Neural cell (in vitro differentiated cells): ENCODE data around the gene COL17A1. TPM values are rescaled to one million over a fixed set of nuclear protein-coding genes. Genes with fewer than 3 reads are reported as not detected.

Experiments used
- H2AFZ ChIP-seq: fragments of 200-600, 300-800 bp; sonication (generic), shearing (Covaris generic); 2 replicates; pipeline ENCODE4 v1.6.0; 2014; ENCODE audit warnings: low read depth, mild to moderate bottlenecking, antibody characterized with exemption, low read length, moderate library complexity
- H3F3A ChIP-seq: fragments of 200-600 bp; shearing (Covaris generic); 2 replicates; pipeline ENCODE4 v1.6.1; 2016; ENCODE audit warnings: mild to moderate bottlenecking, moderate library complexity, mixed read lengths, antibody characterized with exemption, low read length; ENCODE audit not compliant: insufficient read depth, poor library complexity, severe bottlenecking
- H3K27ac ChIP-seq: fragments of 200-600, 300-800 bp; sonication (generic), shearing (Covaris generic); 2 replicates; pipeline ENCODE4 v1.5.1; 2014; ENCODE audit warnings: mild to moderate bottlenecking, low read length, moderate library complexity
- H3K27me3 ChIP-seq: fragments of 300-800, 200-600 bp; sonication (generic), shearing (Covaris generic); 2 replicates; pipeline ENCODE4 v1.6.0; 2014; ENCODE audit warnings: mild to moderate bottlenecking, low read depth, low read length, moderate library complexity; ENCODE audit not compliant: insufficient read depth
- H3K36me3 ChIP-seq: fragments of 300-800, 200-600 bp; sonication (generic), shearing (Covaris generic); 2 replicates; pipeline ENCODE4 v1.5.1; 2014; ENCODE audit warnings: mild to moderate bottlenecking, antibody characterized with exemption, low read length, moderate library complexity; ENCODE audit not compliant: insufficient read depth
- H3K4me2 ChIP-seq: fragments of 300-800, 200-600 bp; sonication (generic), shearing (Covaris generic); 2 replicates; pipeline ENCODE4 v1.6.0; 2014; ENCODE audit warnings: mild to moderate bottlenecking, low read length
- H3K4me3 ChIP-seq: fragments of 300-800, 200-600 bp; sonication (generic), shearing (Covaris generic); 2 replicates; pipeline ENCODE4 v1.5.1; 2014; ENCODE audit warnings: mild to moderate bottlenecking, low read length, moderate library complexity
- H3K79me2 ChIP-seq: fragments of 200-600 bp; shearing (Covaris generic); replicated peaks from 2 replicates; pipeline ENCODE4 v1.6.0; 2014; ENCODE audit warnings: mild to moderate bottlenecking, low read length, moderate library complexity; ENCODE audit not compliant: insufficient read depth
- H3K9ac ChIP-seq: fragments of 300-800, 200-600 bp; sonication (generic), shearing (Covaris generic); 2 replicates; pipeline ENCODE4 v1.6.1; 2016; ENCODE audit warnings: mild to moderate bottlenecking, low read length, mixed read lengths
- H3K9me2 ChIP-seq: fragments of 200-600 bp; shearing (Covaris generic); 2 replicates; pipeline ENCODE4 v1.6.1; 2016; ENCODE audit warnings: mild to moderate bottlenecking, low read length, mixed read lengths; ENCODE audit not compliant: insufficient read depth
- H3K9me3 ChIP-seq: fragments of 200-600, 300-800 bp; sonication (generic), shearing (Covaris generic); 2 replicates; pipeline ENCODE4 v1.6.1; 2016; ENCODE audit warnings: mild to moderate bottlenecking, mixed run types, low read length, moderate library complexity, mixed read lengths
- H4K20me1 ChIP-seq: fragments of 200-600 bp; shearing (Covaris generic); 2 replicates; pipeline ENCODE4 v1.6.1; 2016; ENCODE audit warnings: mild to moderate bottlenecking, mixed run types; ENCODE audit not compliant: insufficient read depth
- CTCF ChIP-seq: fragments of 450-650 bp; IDR thresholded peaks from 2 replicates; pipeline ENCODE4 v1.5.1; 2014; ENCODE audit warnings: antibody characterized with exemption, mild to moderate bottlenecking, moderate library complexity; ENCODE audit not compliant: poor library complexity, severe bottlenecking
- EP300 ChIP-seq: fragments of 450-650 bp; conservative IDR thresholded peaks from 2 replicates; pipeline ENCODE4 v1.6.1; 2014; ENCODE audit warnings: antibody characterized with exemption, mild to moderate bottlenecking, moderate library complexity; ENCODE audit not compliant: poor library complexity, severe bottlenecking
- EZH2 ChIP-seq: fragments of 200-600, 300-800 bp; shearing (Covaris generic), sonication (generic); IDR thresholded peaks from 2 replicates; pipeline ENCODE4 v1.6.1; 2014; ENCODE audit warnings: antibody characterized with exemption, low read length, borderline replicate concordance, mild to moderate bottlenecking; ENCODE audit not compliant: insufficient read depth, poor library complexity, severe bottlenecking
- MXI1 ChIP-seq: fragments of 450-650 bp; conservative IDR thresholded peaks from 2 replicates; pipeline ENCODE4 v1.6.1; 2014; ENCODE audit warnings: antibody characterized with exemption, mild to moderate bottlenecking; ENCODE audit not compliant: poor library complexity, severe bottlenecking
- POLR2AphosphoS5 ChIP-seq: IDR thresholded peaks from 2 replicates; pipeline ENCODE4 v1.6.1; 2012
- RAD21 ChIP-seq: fragments of 450-650 bp; conservative IDR thresholded peaks from 2 replicates; pipeline ENCODE4 v1.6.1; 2014; ENCODE audit warnings: antibody characterized with exemption, mild to moderate bottlenecking, moderate library complexity
- REST ChIP-seq: IDR thresholded peaks from 2 replicates; pipeline ENCODE4 v1.6.1; 2012; ENCODE audit warnings: borderline replicate concordance
- SMC3 ChIP-seq: fragments of 450-650 bp; conservative IDR thresholded peaks from 2 replicates; pipeline ENCODE4 v1.6.1; 2014; ENCODE audit warnings: antibody characterized with exemption, mild to moderate bottlenecking, moderate library complexity; ENCODE audit not compliant: poor library complexity
- TAF1 ChIP-seq: IDR thresholded peaks from 2 replicates; pipeline ENCODE4 v1.6.1; 2012; ENCODE audit warnings: low read depth
- polyA plus RNA-seq: library from polyadenylated mRNA; depleted of rRNA; stranded (reverse); fragments of >200 nt; gene quantifications from 2 replicates; pipeline ENCODE4 v1.2.3, GENCODE V29; 2014

Gene COL17A1
- polyA plus RNA-seq, 1 donor from 2014 or later, result not detected

- Histone ChIP-seq H3K9me2 (no peaks in the 10 kb centered on the region), H3K4me2 (no peak overlapping the region), H3K27ac (no peak overlapping the region), H3K79me2 (no peaks in the 10 kb centered on the region), H3K36me3 (no peaks in the 10 kb centered on the region), H3K9ac (no peak overlapping the region), H3K4me3 (no peak overlapping the region), H3F3A (no peaks in the 10 kb centered on the region), H3K27me3 (no peaks in the 10 kb centered on the region), H2AFZ (no peak overlapping the region), H3K9me3 (no peaks in the 10 kb centered on the region), H4K20me1 (no peaks in the 10 kb centered on the region)
- no peak for TF ChIP-seq SMC3
- no peak for TF ChIP-seq REST
- TF ChIP-seq POLR2AphosphoS5, result no peak
- TF ChIP-seq RAD21, result no peak
- no peak for TF ChIP-seq TAF1
- TF ChIP-seq EP300, result no peak
- no peak for TF ChIP-seq CTCF
- TF ChIP-seq EZH2, result no peak
- TF ChIP-seq MXI1, result no peak
These were observed 53.4 kb downstream of the COL17A1 start for GRCh38 chr10:104032144-104032775.

- Histone ChIP-seq H2AFZ (no peak overlapping the region), H3K9ac (no peak overlapping the region), H3K79me2 (no peaks in the 10 kb centered on the region), H3K27ac (no peak overlapping the region), H4K20me1 (no peaks in the 10 kb centered on the region), H3K9me3 (no peaks in the 10 kb centered on the region), H3K36me3 (no peaks in the 10 kb centered on the region), H3K4me2 (no peak overlapping the region), H3K9me2 (no peaks in the 10 kb centered on the region), H3K27me3 (no peaks in the 10 kb centered on the region), H3F3A (no peaks in the 10 kb centered on the region), H3K4me3 (no peak overlapping the region)
- no peak for TF ChIP-seq TAF1
These were observed 54.0 kb downstream of the COL17A1 start for GRCh38 chr10:104031631-104032030.

- Histone ChIP-seq H3K9ac (no peak overlapping the region), H3K79me2 (no peaks in the 10 kb centered on the region), H3K9me2 (no peaks in the 10 kb centered on the region), H3K27me3 (no peaks in the 10 kb centered on the region), H4K20me1 (no peaks in the 10 kb centered on the region), H3K27ac (no peak overlapping the region), H2AFZ (no peak overlapping the region), H3K4me3 (no peak overlapping the region), H3K4me2 (no peak overlapping the region), H3K36me3 (no peaks in the 10 kb centered on the region), H3K9me3 (no peaks in the 10 kb centered on the region), H3F3A (no peaks in the 10 kb centered on the region)
- TF ChIP-seq RAD21 (no peak), EZH2 (no peak), REST (no peak), POLR2AphosphoS5 (no peak), EP300 (no peak), SMC3 (no peak), CTCF (no peak), TAF1 (no peak), MXI1 (no peak)
These were observed 56.2 kb downstream of the COL17A1 start for GRCh38 chr10:104029521-104029860.
